HL-60 (cell line): ENCODE results near the gene TMEM145.
"Not testable (repeated sequence)": the region's sequence is repeated elsewhere in the genome, so short reads cannot be mapped to it uniquely, and the experiment has no call there.

ENCODE experiments used
- DNase-seq, 2 experiments: peaks; one replicate each; pipeline ENCODE4 v3.0.0-alpha.2; 2010 to 2020; ENCODE audit warnings: low read depth in 1 of 2, low spot score in 1 of 2
- H3K27ac ChIP-seq: fragments of 250-450 bp; sonication (Bioruptor Pico); replicated peaks from 2 replicates; pipeline ENCODE4 v1.5.1; 2020; ENCODE audit warnings: mild to moderate bottlenecking, moderate library complexity
- H3K27me3 ChIP-seq: fragments of 250-450 bp; sonication (Bioruptor Pico); 2 replicates; pipeline ENCODE4 v1.5.1; 2021; ENCODE audit warnings: mild to moderate bottlenecking, moderate library complexity; ENCODE audit not compliant: insufficient read depth, poor library complexity, severe bottlenecking
- H3K4me3 ChIP-seq: replicated peaks from 2 replicates; pipeline ENCODE4 v1.5.1; 2011; ENCODE audit warnings: mild to moderate bottlenecking, control low read depth, low read length; ENCODE audit not compliant: insufficient read depth
- GABPA ChIP-seq: IDR thresholded peaks from 2 replicates; pipeline ENCODE4 v1.6.1; 2012; ENCODE audit warnings: low read depth
- POLR2AphosphoS5 ChIP-seq: IDR thresholded peaks from 2 replicates; pipeline ENCODE4 v1.6.1; 2012; ENCODE audit warnings: low read depth
- SPI1 ChIP-seq: IDR thresholded peaks from 2 replicates; pipeline ENCODE4 v1.6.1; 2012; ENCODE audit warnings: low read depth, mild to moderate bottlenecking, borderline replicate concordance
- long read RNA-seq: library from polyadenylated mRNA; unstranded; transcript quantifications from one replicate; pipeline ENCODE4 v2.0.0, GENCODE V29; 2020
- TF ChIP-seq, protein P1 (sequence below): IDR thresholded peaks from one replicate; pipeline ENCODE4 v1.5.1; 2011; ENCODE audit warnings: low read length, control low read depth, inconsistent platforms; ENCODE audit not compliant: insufficient read depth
- TF ChIP-seq, protein P2 (sequence below): IDR thresholded peaks from 2 replicates; pipeline ENCODE4 v1.6.1; 2012; ENCODE audit warnings: low read depth; ENCODE audit not compliant: insufficient replicate concordance

Gene TMEM145
- long read RNA-seq, partial matches to known transcripts, result 0 of 1 reads
- long read RNA-seq, other reads (novel, unspliced or antisense), result 1 of 1 reads

DNA sequence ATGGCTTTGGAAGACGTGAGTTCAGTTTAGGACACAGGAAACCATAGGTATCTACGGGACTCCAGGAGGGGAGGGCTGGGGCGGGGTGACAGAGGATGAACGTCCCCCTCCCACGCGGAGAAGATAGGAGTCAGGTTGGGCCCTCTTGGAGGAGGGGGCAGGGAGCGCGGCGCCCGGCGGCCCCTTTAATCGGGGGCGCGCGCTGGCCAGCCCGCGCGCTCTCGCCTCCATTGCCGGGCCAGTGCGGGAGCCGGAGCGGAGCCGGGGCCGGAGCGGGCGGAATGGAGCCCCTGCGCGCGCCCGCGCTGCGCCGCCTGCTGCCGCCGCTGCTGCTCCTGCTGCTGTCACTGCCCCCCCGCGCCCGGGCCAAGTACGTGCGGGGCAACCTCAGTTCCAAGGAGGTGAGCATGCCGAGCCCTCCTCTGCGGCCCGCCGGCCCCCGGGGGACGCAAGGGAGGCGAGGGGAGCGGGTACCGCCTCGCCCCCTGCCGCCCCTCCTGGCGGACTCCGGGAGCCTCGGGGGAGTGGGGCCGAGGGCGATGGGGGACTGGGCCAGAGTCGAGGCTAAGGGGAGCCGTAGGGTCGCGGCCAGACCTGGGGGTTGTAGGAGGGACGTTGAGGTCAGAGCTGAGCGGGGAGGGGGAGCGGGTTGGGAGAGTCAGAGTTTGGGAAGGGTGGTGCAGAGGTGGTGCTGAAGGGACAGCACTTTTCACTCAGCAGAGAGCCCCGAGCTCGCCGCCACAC is at the start of gene TMEM145:
TMEM145 (plus strand) TSS at position 214 of the 744 bp plus-strand sequence; CDS start at position 282, 68 bp downstream.
- Histone ChIP-seq H3K27ac (no peak within 1 kb of the TSS), H3K27me3 (peaks cover 17% of the 10 kb centered on the region), H3K4me3 (peak within 1 kb of the TSS; percentile 39)
- TF ChIP-seq POLR2AphosphoS5 (no peak), SPI1 (no peak), GABPA (no peak)
- TF ChIP-seq, protein P1, sequence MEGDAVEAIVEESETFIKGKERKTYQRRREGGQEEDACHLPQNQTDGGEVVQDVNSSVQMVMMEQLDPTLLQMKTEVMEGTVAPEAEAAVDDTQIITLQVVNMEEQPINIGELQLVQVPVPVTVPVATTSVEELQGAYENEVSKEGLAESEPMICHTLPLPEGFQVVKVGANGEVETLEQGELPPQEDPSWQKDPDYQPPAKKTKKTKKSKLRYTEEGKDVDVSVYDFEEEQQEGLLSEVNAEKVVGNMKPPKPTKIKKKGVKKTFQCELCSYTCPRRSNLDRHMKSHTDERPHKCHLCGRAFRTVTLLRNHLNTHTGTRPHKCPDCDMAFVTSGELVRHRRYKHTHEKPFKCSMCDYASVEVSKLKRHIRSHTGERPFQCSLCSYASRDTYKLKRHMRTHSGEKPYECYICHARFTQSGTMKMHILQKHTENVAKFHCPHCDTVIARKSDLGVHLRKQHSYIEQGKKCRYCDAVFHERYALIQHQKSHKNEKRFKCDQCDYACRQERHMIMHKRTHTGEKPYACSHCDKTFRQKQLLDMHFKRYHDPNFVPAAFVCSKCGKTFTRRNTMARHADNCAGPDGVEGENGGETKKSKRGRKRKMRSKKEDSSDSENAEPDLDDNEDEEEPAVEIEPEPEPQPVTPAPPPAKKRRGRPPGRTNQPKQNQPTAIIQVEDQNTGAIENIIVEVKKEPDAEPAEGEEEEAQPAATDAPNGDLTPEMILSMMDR, result no peak
- TF ChIP-seq, protein P2, sequence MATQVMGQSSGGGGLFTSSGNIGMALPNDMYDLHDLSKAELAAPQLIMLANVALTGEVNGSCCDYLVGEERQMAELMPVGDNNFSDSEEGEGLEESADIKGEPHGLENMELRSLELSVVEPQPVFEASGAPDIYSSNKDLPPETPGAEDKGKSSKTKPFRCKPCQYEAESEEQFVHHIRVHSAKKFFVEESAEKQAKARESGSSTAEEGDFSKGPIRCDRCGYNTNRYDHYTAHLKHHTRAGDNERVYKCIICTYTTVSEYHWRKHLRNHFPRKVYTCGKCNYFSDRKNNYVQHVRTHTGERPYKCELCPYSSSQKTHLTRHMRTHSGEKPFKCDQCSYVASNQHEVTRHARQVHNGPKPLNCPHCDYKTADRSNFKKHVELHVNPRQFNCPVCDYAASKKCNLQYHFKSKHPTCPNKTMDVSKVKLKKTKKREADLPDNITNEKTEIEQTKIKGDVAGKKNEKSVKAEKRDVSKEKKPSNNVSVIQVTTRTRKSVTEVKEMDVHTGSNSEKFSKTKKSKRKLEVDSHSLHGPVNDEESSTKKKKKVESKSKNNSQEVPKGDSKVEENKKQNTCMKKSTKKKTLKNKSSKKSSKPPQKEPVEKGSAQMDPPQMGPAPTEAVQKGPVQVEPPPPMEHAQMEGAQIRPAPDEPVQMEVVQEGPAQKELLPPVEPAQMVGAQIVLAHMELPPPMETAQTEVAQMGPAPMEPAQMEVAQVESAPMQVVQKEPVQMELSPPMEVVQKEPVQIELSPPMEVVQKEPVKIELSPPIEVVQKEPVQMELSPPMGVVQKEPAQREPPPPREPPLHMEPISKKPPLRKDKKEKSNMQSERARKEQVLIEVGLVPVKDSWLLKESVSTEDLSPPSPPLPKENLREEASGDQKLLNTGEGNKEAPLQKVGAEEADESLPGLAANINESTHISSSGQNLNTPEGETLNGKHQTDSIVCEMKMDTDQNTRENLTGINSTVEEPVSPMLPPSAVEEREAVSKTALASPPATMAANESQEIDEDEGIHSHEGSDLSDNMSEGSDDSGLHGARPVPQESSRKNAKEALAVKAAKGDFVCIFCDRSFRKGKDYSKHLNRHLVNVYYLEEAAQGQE, result peak; percentile 93
- peak; percentile 25 to 38 for DNase-seq

DNA sequence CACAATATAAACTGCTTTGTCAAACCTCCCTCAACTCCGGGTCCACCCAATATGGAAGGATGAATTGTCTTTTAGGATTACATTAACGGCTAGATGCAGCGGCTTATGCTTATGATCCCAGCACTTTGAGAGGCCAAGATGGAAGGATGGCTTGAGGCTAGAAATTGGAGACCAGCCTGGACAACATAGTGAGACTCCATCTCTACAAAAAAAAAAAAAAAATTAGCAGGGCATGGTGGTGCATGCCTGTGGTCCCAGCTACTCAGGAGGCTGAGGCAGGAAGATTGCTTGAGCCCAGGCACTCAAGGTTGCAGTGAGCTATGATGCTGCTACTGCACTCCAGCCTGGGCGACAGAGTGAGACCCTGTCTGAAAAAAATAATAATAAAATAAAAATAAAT is 47.0 kb upstream of the TMEM145 start:
- H3K4me3 ChIP-seq, DNase-seq, H3K27ac ChIP-seq, H3K27me3 ChIP-seq: not testable (repeated sequence)

DNA sequence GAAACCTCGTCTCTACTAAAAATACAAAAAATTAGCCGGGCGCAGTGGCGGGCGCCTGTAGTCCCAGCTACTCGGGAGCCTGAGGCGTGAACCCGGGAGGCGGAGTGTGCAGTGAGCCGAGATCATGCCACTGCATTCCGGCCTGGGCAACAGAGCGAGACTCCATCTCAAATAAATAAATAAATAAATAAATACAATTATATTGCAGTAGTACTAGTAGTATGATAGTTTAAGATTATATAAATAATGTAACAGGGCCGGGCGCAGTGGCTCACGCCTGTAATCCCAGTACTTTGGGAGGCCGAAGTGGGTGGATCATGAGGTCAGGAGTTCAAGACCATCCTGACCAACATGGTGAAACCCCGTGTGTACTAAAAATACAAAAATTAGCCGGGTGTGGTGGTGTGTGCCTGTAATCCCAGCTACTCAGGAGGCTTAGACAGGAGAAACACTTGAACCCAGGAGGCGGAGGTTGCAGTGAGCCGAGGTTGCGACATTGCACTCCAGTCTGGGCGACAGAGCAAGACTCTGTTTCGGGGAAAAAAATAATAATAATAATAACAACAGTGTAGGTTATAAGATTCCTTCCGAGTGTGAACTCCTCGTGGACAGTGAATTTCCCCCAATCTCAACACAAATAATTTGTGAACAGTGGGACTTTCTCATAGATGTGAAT is 46.0 kb upstream of the TMEM145 start:
- not testable (repeated sequence) for H3K27me3 ChIP-seq, H3K4me3 ChIP-seq, H3K27ac ChIP-seq, DNase-seq

DNA sequence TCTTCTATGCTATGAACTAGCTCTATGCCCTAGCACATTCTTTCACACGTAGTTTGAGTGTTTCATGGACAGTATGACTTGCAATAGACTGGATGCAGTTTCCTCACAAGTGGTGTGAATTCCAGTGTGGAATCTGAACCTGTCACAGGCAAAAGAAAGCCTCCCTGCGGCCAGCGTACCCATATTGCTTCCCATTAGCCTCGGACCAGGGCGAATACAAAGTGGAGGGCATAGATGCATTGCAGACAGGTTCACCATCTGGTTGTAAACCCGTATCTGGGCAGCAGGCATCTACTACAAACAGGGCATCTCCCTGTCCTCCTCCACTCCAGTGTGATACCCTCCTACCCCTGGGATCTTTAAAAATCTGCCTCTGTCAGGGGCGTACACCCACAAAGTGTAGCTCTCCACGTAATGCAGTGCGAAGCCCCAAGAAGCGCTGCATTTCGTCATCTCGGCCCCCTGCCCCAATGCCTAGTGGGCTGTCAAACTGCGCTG is 45.4 kb upstream of the TMEM145 start:
- peak overlapping the region; percentile 62 for H3K4me3 ChIP-seq
- TF ChIP-seq GABPA (no peak), POLR2AphosphoS5 (no peak; the same call in 1 of the 2 replicates), SPI1 (no peak)
- TF ChIP-seq, protein P2, result no peak
- TF ChIP-seq, protein P1, result no peak
- no peak for DNase-seq
- H3K27ac ChIP-seq, result peak overlapping the region; percentile 100
- no peaks in the 10 kb centered on the region for H3K27me3 ChIP-seq
